Spleen (tissue), 7 donors: ENCODE measurements around the gene SPOPL.

Source experiments
- CTCF ChIP-seq, 11 experiments: fragments of 200-600 bp in 7 of 11; fragments of 450-650 bp in 4 of 11; sonication (generic) in 4 of 11; IDR thresholded peaks in 8 of 11; conservative IDR thresholded peaks in 3 of 11; 1 replicate in 7 of 11; 2 replicates in 4 of 11; pipeline versions ENCODE4 v1.4.0 to v1.8.0; 2016 to 2021; ENCODE audit warnings: antibody characterized with exemption in 11 of 11, inconsistent platforms in 4 of 11, mild to moderate bottlenecking in 1 of 11
- POLR2A ChIP-seq, 3 donors: fragments of 450-650 bp; IDR thresholded peaks; one replicate each; pipeline ENCODE4 v1.5.1; 2017; ENCODE audit warnings: antibody characterized with exemption in 3 of 3, mild to moderate bottlenecking in 1 of 3
- donor health status: DM: no; HTN: no; CAD: no; lungs with moderate emphysema.
- donor health status: DM: no; HTN: no; CAD: no.
- donor health status: DM: no; HTN: no; CAD: no.

GRCh38 chr2:138504546-138505235 is 3.1 kb downstream of the SPOPL start:
- TF ChIP-seq CTCF (IDR thresholded peaks at IDR 0.05 in 8 of 11, conservative IDR thresholded peaks at IDR 0.05 in 3 of 11) = no peak
- no peak for TF ChIP-seq POLR2A (IDR thresholded peaks at IDR 0.05)
